ENCODE measurements around the gene MRPL38. TPM values are rescaled to one million over a fixed set of nuclear protein-coding genes. Genes with fewer than 3 reads are reported as not detected.

MRPL38 gene
- total and polyA plus RNA-seq, 2 of the 8 experiments (the other 6 are each of a cell fraction or from before 2014, with no cell fraction given), result 78.4 to 125 TPM

- FAIRE-seq, result no peak
- Histone ChIP-seq H3K79me2 (ENCODE audit: control insufficient read depth in 1 of 2, insufficient read depth in 2 of 2, low read length in 2 of 2) (no peaks in the 10 kb centered on the region), H3K4me3 (ENCODE audit: extremely low read depth in 1 of 4, insufficient read depth in 2 of 4, low read depth in 3 of 4, low read length in 4 of 4) (no peak overlapping the region)
Observed at GRCh38 chr17:75920045-75920560, 15.4 kb upstream of the MRPL38 start.

More at GRCh38 chr17:75920045-75920560, 15.4 kb upstream of the MRPL38 start:
- DNase-seq (ENCODE audit: low read depth in 1 of 2, low spot score in 2 of 2), result no peak
- Histone ChIP-seq H3K18ac (ENCODE audit: extremely low read depth, low read length) (no peak overlapping the region), H3K23me2 (ENCODE audit: low read depth, low read length) (no peaks in the 10 kb centered on the region), H2AFZ (ENCODE audit: low read length) (no peak overlapping the region), H3K4ac (replicated peaks; ENCODE audit: insufficient read length, low read depth, low read length) (no peak overlapping the region), H3K27me3 (replicated peaks in 1 of 4; ENCODE audit: control insufficient read depth in 3 of 4, extremely low read depth in 1 of 4, insufficient read depth in 3 of 4, low read length in 3 of 4) (no peaks in the 10 kb centered on the region), H4K91ac (replicated peaks; ENCODE audit: insufficient read length, low read length) (no peak overlapping the region), H2BK15ac (ENCODE audit: low read length) (no peak overlapping the region), H3K27ac (ENCODE audit: low read depth, low read length) (no peak overlapping the region), H2AK5ac (ENCODE audit: low read depth, low read length) (no peak overlapping the region), H2BK5ac (ENCODE audit: low read depth, low read length) (no peak overlapping the region), H3K4me2 (ENCODE audit: insufficient read depth in 1 of 2, low read depth in 2 of 2, low read length in 2 of 2) (no peak overlapping the region), H4K20me1 (replicated peaks in 1 of 2; ENCODE audit: control insufficient read depth in 1 of 2, insufficient read depth in 2 of 2, low read length in 2 of 2) (no peaks in the 10 kb centered on the region), H3K23ac (ENCODE audit: insufficient read length) (no peak overlapping the region), H2BK20ac (ENCODE audit: low read length) (no peak overlapping the region), H4K8ac (ENCODE audit: extremely low read depth, insufficient read depth, low read length) (no peak overlapping the region; the same call in 1 of the 2 replicates), H4K5ac (ENCODE audit: insufficient read length, low read depth, low read length) (no peak overlapping the region), H3K79me1 (ENCODE audit: low read depth, low read length) (no peaks in the 10 kb centered on the region), H2BK12ac (ENCODE audit: low read depth, low read length) (no peak overlapping the region), H3K4me1 (replicated peaks in 1 of 4; ENCODE audit: control insufficient read depth in 3 of 4, insufficient read depth in 4 of 4, low read length in 3 of 4) (no peaks in the 10 kb centered on the region), H3K36me3 (ENCODE audit: control insufficient read depth in 2 of 4, insufficient read depth in 4 of 4, low read length in 3 of 4) (peaks cover 0 to 4% (median 0%) of the 10 kb centered on the region in 4 experiments; a peak in 2 of 8 replicates), H3K14ac (ENCODE audit: insufficient read length) (no peak overlapping the region), H3K9ac (replicated peaks in 1 of 4; ENCODE audit: extremely low read depth in 1 of 4, low read depth in 3 of 4, low read length in 3 of 4) (no peak overlapping the region), H2BK120ac (replicated peaks; ENCODE audit: low read depth, low read length) (no peak overlapping the region), H3K9me3 (ENCODE audit: insufficient read depth in 2 of 2, low read depth in 1 of 2, low read length in 1 of 2) (no peaks in the 10 kb centered on the region), H3K56ac (replicated peaks; ENCODE audit: insufficient read length, low read depth, low read length) (no peak overlapping the region)
- ChIA-PET POLR2A (ENCODE audit: partially characterized antibody) (interaction anchor here (0.7 to 3.7 kb wide), 7 partner anchors 8 to 172 kb away, joined by 3 to 16 read pairs (median 4); partner anchors contain the start of genes MRPL38 and TRIM65), CTCF (ENCODE audit: partially characterized antibody) (interaction anchor here (0.5 to 51.3 kb wide), 13 partner anchors 9 to 379 kb away, joined by 3 to 885 read pairs (median 3); partner anchors contain the start of genes CDK3, MRPL38 and TRIM65)
- no peak for TF ChIP-seq CEBPB (IDR thresholded peaks at IDR 0.05; ENCODE audit: low read depth, low read length)
- TF ChIP-seq POU5F1 (IDR thresholded peaks at IDR 0.05; ENCODE audit: low read depth, low read length), result no peak
- TF ChIP-seq TAF1 (IDR thresholded peaks at IDR 0.05; ENCODE audit: low read depth, low read length), result no peak
- no peak for TF ChIP-seq MAX (IDR thresholded peaks at IDR 0.05)
- no peak for TF ChIP-seq HDAC2 (IDR thresholded peaks at IDR 0.05; ENCODE audit: borderline replicate concordance in 1 of 2, low read depth in 2 of 2, low read length in 2 of 2)
- TF ChIP-seq KDM5A (IDR thresholded peaks at IDR 0.05; ENCODE audit: low read length), result no peak
- TF ChIP-seq SRF (IDR thresholded peaks at IDR 0.05; ENCODE audit: low read depth, low read length), result no peak
- WGBS, 2 experiments (ENCODE audit: extremely low coverage in 1 of 2, insufficient coverage in 1 of 2, insufficient read length in 1 of 2, insufficient replicate concordance in 2 of 2, low coverage in 1 of 2, low lambda C conversion rate in 2 of 2, missing lambda C conversion rate in 1 of 2), result 85% methylated on average over 11 of the region's 11 CpGs; no CpG with 5 or more reads in 1 of the 2 experiments
